ENCODE data around the gene TMEM167B. TPM values are rescaled to one million over a fixed set of nuclear protein-coding genes. Genes with fewer than 3 reads are reported as not detected.
"Not testable (repeated sequence)": the region's sequence is repeated elsewhere in the genome, so short reads cannot be mapped to it uniquely, and the experiment has no call there.

Gene TMEM167B
- 10 to 100 TPM; 32.5 to 46.5 (median 37.0) TPM for polyA plus RNA-seq (ENCODE audit: insufficient read length in 10 of 10)
- long read RNA-seq, donor 1, transcript TMEM167B-201 (3 exons, 3,730 nt), result major isoform, 14 of 14 reads
- long read RNA-seq, donor 1, partial matches to known transcripts, result 0 of 14 reads
- long read RNA-seq, donor 1, other reads (novel, unspliced or antisense), result 0 of 14 reads
- long read RNA-seq, donor 2, transcript TMEM167B-201 (3 exons, 3,730 nt), result major isoform, 14 of 18 reads
- long read RNA-seq, donor 2, partial matches to known transcripts, result 0 of 18 reads
- long read RNA-seq, donor 2, other reads (novel, unspliced or antisense), result 0 of 18 reads
- long read RNA-seq, donor 3, result 0 reads
- long read RNA-seq, donor 4, transcript TMEM167B-201 (3 exons, 3,730 nt), result major isoform, 10 of 11 reads
- long read RNA-seq, donor 4, partial matches to known transcripts, result 0 of 11 reads
- long read RNA-seq, donor 4, other reads (novel, unspliced or antisense), result 0 of 11 reads
- long read RNA-seq, donor 5, transcript TMEM167B-201 (3 exons, 3,730 nt), result major isoform, 23 of 42 reads
- long read RNA-seq, donor 5, partial matches to known transcripts, result 19 of 42 reads
- long read RNA-seq, donor 5, other reads (novel, unspliced or antisense), result 0 of 42 reads
- long read RNA-seq, donor 6, transcript TMEM167B-201 (3 exons, 3,730 nt), result major isoform, 18 of 30 reads
- long read RNA-seq, donor 6, partial matches to known transcripts, result 11 of 30 reads
- long read RNA-seq, donor 6, other reads (novel, unspliced or antisense), result 0 of 30 reads
- long read RNA-seq, donor 7, transcript TMEM167B-201 (3 exons, 3,730 nt), result major isoform, 9 of 15 reads
- long read RNA-seq, donor 7, partial matches to known transcripts, result 6 of 15 reads
- long read RNA-seq, donor 7, other reads (novel, unspliced or antisense), result 0 of 15 reads
- long read RNA-seq, donor 8, transcript TMEM167B-201 (3 exons, 3,730 nt), result major isoform, 14 of 14 reads
- long read RNA-seq, donor 8, partial matches to known transcripts, result 0 of 14 reads
- long read RNA-seq, donor 8, other reads (novel, unspliced or antisense), result 0 of 14 reads
- long read RNA-seq, donor 9, partial matches to known transcripts, result 0 of 3 reads
- long read RNA-seq, donor 9, other reads (novel, unspliced or antisense), result 0 of 3 reads

- DNase-seq, result peak; percentile 94 to 99 (median 95)
Measured at GRCh38 chr1:109090196-109091077, at the start of gene TMEM167B. TSS of gene TMEM167B (plus strand) at chr1:109090764. CDS start at chr1:109090873, 109 bp downstream.

- peak; percentile 6 to 62 (median 19) for DNase-seq
Measured at GRCh38 chr1:109040989-109041620, 49.5 kb upstream of the TMEM167B start.

- peak; percentile 93 to 96 (median 94) for DNase-seq
Measured at GRCh38 chr1:109041621-109042468, 48.7 kb upstream of the TMEM167B start, which contains the start of gene WDR47. TSS of gene WDR47 (minus strand) at chr1:109042102. CDS start at chr1:109023512, 18,590 bp downstream.

GRCh38 chr1:109045595-109045994 is 45.0 kb upstream of the TMEM167B start:
- DNase-seq, result no peak

- DNase-seq, result no peak
Measured at GRCh38 chr1:109046671-109047070, 43.9 kb upstream of the TMEM167B start.

- no peak for DNase-seq
Measured at GRCh38 chr1:109047339-109047738, 43.2 kb upstream of the TMEM167B start.

- no peak for DNase-seq
Measured at GRCh38 chr1:109048335-109048734, 42.2 kb upstream of the TMEM167B start.

GRCh38 chr1:109050228-109050995 is 40.2 kb upstream of the TMEM167B start:
- DNase-seq, result no peak

- DNase-seq, result not testable (repeated sequence)
Measured at GRCh38 chr1:109052145-109052544, 38.4 kb upstream of the TMEM167B start.

GRCh38 chr1:109056064-109056463 is 34.5 kb upstream of the TMEM167B start:
- no peak for DNase-seq

GRCh38 chr1:109059026-109059425 is 31.5 kb upstream of the TMEM167B start:
- no peak for DNase-seq

GRCh38 chr1:109060707-109061106 is 29.9 kb upstream of the TMEM167B start:
- no peak for DNase-seq

- DNase-seq, result no peak
Measured at GRCh38 chr1:109061183-109061582, 29.4 kb upstream of the TMEM167B start.

GRCh38 chr1:109065137-109065536 is 25.4 kb upstream of the TMEM167B start:
- no peak for DNase-seq

- DNase-seq, result no peak
Measured at GRCh38 chr1:109067883-109068282, 22.7 kb upstream of the TMEM167B start.

GRCh38 chr1:109069294-109069693 is 21.3 kb upstream of the TMEM167B start:
- no peak for DNase-seq

- peak; percentile 95 to 98 (median 96) for DNase-seq
Measured at GRCh38 chr1:109075531-109076490, 14.8 kb upstream of the TMEM167B start, which contains the start of gene TAF13. TSS of gene TAF13 (minus strand) at chr1:109076003. CDS start at chr1:109075947, 56 bp downstream.

Data from muscle of back (tissue), 13 donors.